ENCODE data around the gene DNASE1L2. TPM values are rescaled to one million over a fixed set of nuclear protein-coding genes. Genes with fewer than 3 reads are reported as not detected.

The DNASE1L2 gene
- total RNA-seq, 1 experiment from 2014 or later, result 1.9 TPM

GRCh38 chr16:2208308-2208707 lies 27.9 kb upstream of the DNASE1L2 start:
- Histone ChIP-seq H3K4me2 (ENCODE audit: low read length) (no peak overlapping the region), H3K27ac (ENCODE audit: low read depth, low read length) (no peak overlapping the region), H4K20me1 (ENCODE audit: insufficient read depth) (peaks cover 9% of the 10 kb centered on the region; the same call in 1 of the 2 replicates), H3K9me3 (ENCODE audit: control insufficient read depth in 1 of 2, insufficient read depth in 1 of 2, low read depth in 1 of 2, low read length in 2 of 2) (no peaks in the 10 kb centered on the region), H3K27me3 (ENCODE audit: insufficient read depth, low read length) (no peaks in the 10 kb centered on the region), H3K9me2 (ENCODE audit: insufficient read depth) (no peaks in the 10 kb centered on the region), H3K9ac (ENCODE audit: low read length) (no peak overlapping the region), H2AFZ (ENCODE audit: low read depth, low read length, poor library complexity, severe bottlenecking) (no peak overlapping the region), H3K4me3 (replicated peaks in 1 of 2; ENCODE audit: low read depth in 1 of 2, low read length in 2 of 2) (no peak overlapping the region), H3K79me2 (ENCODE audit: insufficient read depth, low read length) (peaks cover 42% of the 10 kb centered on the region), H3K36me3 (ENCODE audit: control insufficient read depth in 1 of 2, insufficient read depth in 2 of 2, low read length in 2 of 2) (peaks cover 4 to 33% of the 10 kb centered on the region in 2 experiments; a peak in 3 of 4 replicates), H3K4me1 (ENCODE audit: control insufficient read depth in 1 of 2, insufficient read depth in 2 of 2, low read length in 2 of 2) (peaks cover 19 to 41% of the 10 kb centered on the region in 2 experiments)
- ChIA-PET POLR2A (no interaction called here), CTCF (no interaction called here), RAD21 (ENCODE audit: low non-redundant PET in 1 of 2, low total read pairs in 2 of 2, uncharacterized antibody in 2 of 2, unreplicated experiment in 2 of 2) (no interaction called here)
- ATAC-seq, result no peak
- no TSS peak for BruUV-seq (replicated peaks)
- no peak for DNase-seq (ENCODE audit: low read depth, low spot score)
- intact Hi-C loops (cut with micrococcal nuclease), result no loop called here
- TF ChIP-seq FOSL1 (IDR thresholded peaks at IDR 0.05; ENCODE audit: low read depth), result no peak

DNA sequence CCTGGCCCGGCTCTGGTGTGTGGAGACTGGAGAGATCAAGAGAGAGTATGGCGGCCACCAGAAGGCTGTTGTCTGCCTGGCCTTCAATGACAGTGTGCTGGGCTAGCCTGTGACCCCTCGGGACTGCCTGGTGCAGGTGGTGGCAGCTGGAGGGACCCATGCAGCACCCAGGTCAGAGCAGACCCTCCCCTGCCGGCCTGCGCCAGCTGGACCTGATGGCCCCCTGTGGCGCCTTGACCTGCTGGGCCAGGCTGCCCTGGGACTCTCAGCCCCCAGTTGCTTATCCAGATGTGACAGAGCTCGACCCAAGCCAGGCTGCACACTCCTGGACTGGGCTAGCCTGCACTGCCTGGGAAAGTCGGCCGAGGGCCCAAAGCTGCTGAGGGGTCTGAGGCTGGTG lies 27.5 kb upstream of the DNASE1L2 start:
- H3K9me3 ChIP-seq (ENCODE audit: control insufficient read depth in 1 of 2, insufficient read depth in 1 of 2, low read depth in 1 of 2, low read length in 2 of 2), result no peaks in the 10 kb centered on the region
- H3K4me3 ChIP-seq (replicated peaks in 1 of 2; ENCODE audit: low read depth in 1 of 2, low read length in 2 of 2), result no peak overlapping the region
- no TSS peak for BruUV-seq (replicated peaks)
- peaks cover 4 to 33% of the 10 kb centered on the region in 2 experiments; a peak in 3 of 4 replicates for H3K36me3 ChIP-seq (ENCODE audit: control insufficient read depth in 1 of 2, insufficient read depth in 2 of 2, low read length in 2 of 2)
- H3K4me2 ChIP-seq (ENCODE audit: low read length), result no peak overlapping the region
- ChIA-PET POLR2A (no interaction called here), RAD21 (ENCODE audit: low non-redundant PET in 1 of 2, low total read pairs in 2 of 2, uncharacterized antibody in 2 of 2, unreplicated experiment in 2 of 2) (no interaction called here), CTCF (no interaction called here)
- H3K27ac ChIP-seq (ENCODE audit: low read depth, low read length), result no peak overlapping the region
- H3K79me2 ChIP-seq (ENCODE audit: insufficient read depth, low read length), result peaks cover 46% of the 10 kb centered on the region
- intact Hi-C loops (cut with micrococcal nuclease), result no loop called here
- no peak overlapping the region for H3K9ac ChIP-seq (ENCODE audit: low read length)
- H2AFZ ChIP-seq (ENCODE audit: low read depth, low read length, poor library complexity, severe bottlenecking), result no peak overlapping the region
- no peaks in the 10 kb centered on the region for H3K9me2 ChIP-seq (ENCODE audit: insufficient read depth)
- DNase-seq (ENCODE audit: low read depth, low spot score) (no peak), ATAC-seq (no peak)
- no peak for TF ChIP-seq POLR2A (IDR thresholded peaks at IDR 0.05; ENCODE audit: borderline replicate concordance, extremely low read depth, insufficient read depth, insufficient read length)
- TF ChIP-seq SP1 (IDR thresholded peaks at IDR 0.05; ENCODE audit: low read depth), result no peak
- TF ChIP-seq JUND (IDR thresholded peaks at IDR 0.05), result no peak
- TF ChIP-seq EGR1 (IDR thresholded peaks at IDR 0.05; ENCODE audit: low read depth), result no peak
- TF ChIP-seq, protein P1, sequence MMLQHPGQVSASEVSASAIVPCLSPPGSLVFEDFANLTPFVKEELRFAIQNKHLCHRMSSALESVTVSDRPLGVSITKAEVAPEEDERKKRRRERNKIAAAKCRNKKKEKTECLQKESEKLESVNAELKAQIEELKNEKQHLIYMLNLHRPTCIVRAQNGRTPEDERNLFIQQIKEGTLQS (IDR thresholded peaks at IDR 0.05), result no peak
- TF ChIP-seq SIN3A (IDR thresholded peaks at IDR 0.05; ENCODE audit: low read depth), result no peak
- no peak for TF ChIP-seq RAD21 (IDR thresholded peaks at IDR 0.05; ENCODE audit: low read depth)
- no peak for TF ChIP-seq CBX3 (IDR thresholded peaks at IDR 0.05; ENCODE audit: low read depth)
- TF ChIP-seq, protein P2, sequence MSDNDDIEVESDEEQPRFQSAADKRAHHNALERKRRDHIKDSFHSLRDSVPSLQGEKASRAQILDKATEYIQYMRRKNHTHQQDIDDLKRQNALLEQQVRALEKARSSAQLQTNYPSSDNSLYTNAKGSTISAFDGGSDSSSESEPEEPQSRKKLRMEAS (IDR thresholded peaks at IDR 0.05), result no peak
- TF ChIP-seq, protein P3, sequence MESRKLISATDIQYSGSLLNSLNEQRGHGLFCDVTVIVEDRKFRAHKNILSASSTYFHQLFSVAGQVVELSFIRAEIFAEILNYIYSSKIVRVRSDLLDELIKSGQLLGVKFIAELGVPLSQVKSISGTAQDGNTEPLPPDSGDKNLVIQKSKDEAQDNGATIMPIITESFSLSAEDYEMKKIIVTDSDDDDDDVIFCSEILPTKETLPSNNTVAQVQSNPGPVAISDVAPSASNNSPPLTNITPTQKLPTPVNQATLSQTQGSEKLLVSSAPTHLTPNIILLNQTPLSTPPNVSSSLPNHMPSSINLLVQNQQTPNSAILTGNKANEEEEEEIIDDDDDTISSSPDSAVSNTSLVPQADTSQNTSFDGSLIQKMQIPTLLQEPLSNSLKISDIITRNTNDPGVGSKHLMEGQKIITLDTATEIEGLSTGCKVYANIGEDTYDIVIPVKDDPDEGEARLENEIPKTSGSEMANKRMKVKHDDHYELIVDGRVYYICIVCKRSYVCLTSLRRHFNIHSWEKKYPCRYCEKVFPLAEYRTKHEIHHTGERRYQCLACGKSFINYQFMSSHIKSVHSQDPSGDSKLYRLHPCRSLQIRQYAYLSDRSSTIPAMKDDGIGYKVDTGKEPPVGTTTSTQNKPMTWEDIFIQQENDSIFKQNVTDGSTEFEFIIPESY (IDR thresholded peaks at IDR 0.05; ENCODE audit: extremely low read depth, insufficient replicate concordance, low read length), result no peak
- H3K27me3 ChIP-seq (ENCODE audit: insufficient read depth, low read length), result no peaks in the 10 kb centered on the region
- H3K4me1 ChIP-seq (ENCODE audit: control insufficient read depth in 1 of 2, insufficient read depth in 2 of 2, low read length in 2 of 2), result peaks cover 21 to 45% of the 10 kb centered on the region in 2 experiments
- peaks cover 9% of the 10 kb centered on the region; the same call in 1 of the 2 replicates for H4K20me1 ChIP-seq (ENCODE audit: insufficient read depth)

All from HCT116 (cell line).